ENCODE data around the gene ELF2.
A peak's percentile ranks its signal among the peaks of the same experiment; 100 is the strongest.
"Not testable (repeated sequence)": the region's sequence is repeated elsewhere in the genome, so short reads cannot be mapped to it uniquely, and the experiment has no call there.

ELF2 gene

DNA sequence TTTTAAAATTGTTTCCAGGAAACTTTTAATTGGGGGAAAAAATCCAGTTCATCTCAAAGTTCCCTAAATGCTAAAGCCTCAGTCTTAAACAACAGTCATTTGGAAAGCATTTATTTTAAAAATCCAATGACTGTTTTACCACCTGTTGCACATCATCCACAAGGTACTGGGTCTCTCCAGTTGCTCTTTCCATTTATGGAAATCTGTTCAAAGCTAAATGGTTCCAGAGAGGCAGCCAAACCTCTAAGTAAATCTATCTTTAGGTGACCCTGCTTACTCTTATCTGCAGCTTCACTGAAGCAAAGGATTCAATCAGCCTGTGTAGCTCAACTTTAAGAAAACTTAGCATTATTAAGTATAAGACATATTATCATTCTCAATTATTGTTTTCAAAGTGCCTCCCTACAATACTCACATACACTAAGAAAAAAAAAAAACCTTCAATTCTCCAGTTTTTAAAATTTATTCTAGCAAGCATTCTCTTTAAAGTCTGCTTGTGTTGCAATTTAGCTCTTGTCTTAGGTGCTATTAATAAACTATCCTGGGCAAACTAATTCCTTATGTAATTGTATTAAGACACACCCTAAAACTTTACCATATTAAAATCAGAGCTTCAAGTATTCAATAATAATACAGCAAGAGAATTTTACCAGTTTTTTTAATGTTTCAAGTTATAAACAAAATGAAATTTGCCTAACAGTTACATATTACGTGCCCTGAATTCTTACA, 100.8 kb downstream of the ELF2 start:
- DNase-seq: no peak

DNA sequence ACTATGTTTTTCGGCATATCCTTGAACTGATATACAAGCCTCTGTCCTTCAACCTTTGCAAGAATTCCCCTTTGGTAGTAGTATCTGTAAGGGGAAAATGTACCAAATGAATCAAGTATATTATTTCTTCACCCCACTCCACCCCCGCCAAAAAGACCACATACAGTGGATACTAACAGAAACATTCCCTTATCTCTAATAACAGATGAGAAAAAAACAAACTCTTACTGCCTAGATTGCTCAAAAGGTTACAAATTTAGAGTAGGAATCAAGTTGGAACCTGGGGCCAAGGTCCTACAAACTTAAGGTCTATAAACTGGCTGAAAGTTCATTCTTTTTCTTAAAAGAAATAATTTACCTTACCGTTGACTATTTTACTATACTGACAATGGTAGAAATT, 116.4 kb downstream of the ELF2 start:
- DNase-seq: peak; percentile 41

- DNase-seq: not testable (repeated sequence)
Observed at GRCh38 chr4:139059026-139059425, 118.0 kb downstream of the ELF2 start.

DNA sequence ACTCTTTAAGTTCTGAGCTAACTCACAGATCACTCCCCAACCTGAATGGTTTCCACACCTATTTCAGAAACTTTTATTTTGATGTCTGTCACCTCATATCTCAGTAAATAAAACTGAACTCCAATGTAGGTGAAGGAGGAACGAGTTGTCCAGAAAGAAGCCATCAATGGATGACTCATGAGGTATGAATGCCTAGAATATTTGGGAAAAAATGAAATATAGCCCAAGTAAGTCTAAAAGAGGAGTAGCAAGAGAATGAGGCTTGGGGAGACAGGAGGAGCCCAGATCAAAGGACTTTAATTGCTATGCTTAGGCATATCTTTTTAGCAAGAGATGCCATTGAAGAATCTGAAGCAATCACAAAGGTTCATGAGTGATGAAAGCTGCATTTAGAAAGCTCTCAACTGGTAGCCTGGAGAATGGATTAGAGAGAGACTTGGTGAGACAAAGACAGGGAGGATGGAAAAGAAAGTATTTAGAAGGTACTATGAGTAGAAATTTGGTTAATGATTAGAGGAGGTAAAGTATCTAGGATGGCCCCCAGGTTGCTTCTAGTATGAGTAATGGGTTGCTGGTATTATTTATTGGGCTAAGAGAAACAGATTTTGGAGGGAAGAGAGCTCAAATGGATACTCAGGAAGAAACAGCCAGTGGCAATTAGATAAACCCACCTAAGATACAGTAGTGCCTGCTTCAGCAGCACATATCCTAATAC, 122.1 kb downstream of the ELF2 start:
- no peak for DNase-seq

DNA sequence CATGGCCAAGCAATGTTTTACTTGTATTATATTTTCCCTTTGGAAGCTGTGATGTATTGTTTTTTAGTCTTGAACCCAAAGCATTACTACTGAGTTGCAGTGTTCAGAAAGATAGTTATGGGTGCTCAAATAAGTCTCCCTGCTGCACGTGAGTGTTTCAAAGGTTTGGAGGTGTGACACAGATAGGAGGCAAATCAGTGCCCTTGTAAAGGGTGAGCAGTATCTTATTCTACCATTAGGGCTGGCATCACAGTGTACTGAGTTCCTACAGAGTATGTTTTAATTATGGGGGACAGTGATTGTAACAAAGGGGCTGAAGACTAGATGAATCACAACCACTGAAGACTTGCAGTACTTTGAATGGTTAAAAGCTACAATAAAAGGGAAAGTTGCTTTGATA, 123.1 kb downstream of the ELF2 start:
- DNase-seq: no peak

DNA sequence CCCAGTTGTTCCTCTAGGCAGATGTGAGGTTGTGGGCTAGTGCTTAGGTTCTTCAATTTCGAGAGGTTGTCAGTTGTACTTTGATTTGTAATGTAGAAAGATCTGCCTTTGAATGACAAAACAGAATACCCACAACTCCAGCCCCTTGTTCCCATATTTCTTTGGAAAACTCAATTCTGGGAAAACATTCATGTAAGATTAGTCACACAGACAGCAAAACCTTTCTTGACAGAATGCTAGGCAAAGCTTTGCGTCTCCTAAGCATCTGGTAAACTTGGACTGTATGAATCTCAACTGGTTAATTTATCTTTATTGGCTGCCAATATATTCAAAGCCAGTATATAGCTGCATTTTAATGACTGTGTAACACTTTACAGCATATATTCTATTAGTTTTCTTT, 126.6 kb downstream of the ELF2 start:
- DNase-seq: no peak

- DNase-seq: no peak
Observed at GRCh38 chr4:139048026-139048425, 129.0 kb downstream of the ELF2 start.

- DNase-seq: no peak
Observed at GRCh38 chr4:139044291-139044690, 132.7 kb downstream of the ELF2 start.

- DNase-seq: no peak
Observed at GRCh38 chr4:139042981-139043460, 134.0 kb downstream of the ELF2 start.

DNA sequence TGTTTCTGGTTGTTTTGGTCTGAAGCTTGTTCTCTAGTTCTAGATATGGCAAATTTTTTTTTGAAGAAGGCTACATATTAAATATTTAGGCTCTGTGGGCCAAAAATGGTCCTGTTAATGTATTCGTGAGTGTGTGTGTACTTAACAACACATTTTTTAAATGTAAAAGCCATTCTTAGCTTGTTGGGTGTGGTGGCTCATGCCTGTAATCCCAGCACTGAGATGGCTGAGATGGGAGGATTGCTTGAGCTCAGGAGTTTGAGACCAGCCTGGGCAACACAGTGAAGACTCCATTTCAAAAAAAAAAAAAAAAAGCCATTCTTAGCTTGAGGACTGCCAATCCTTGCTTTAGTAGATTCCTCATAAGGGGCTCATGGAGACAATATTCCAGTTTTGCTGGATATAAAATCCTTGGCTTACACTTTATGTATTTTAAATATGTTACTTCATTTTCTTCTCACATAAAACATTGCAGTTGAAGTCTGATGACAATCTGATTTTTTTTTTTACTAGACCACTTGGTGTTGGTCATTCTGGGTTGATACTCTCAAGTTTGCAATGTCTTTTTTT, 138.1 kb downstream of the ELF2 start:
- DNase-seq: no peak

- DNase-seq: no peak
Observed at GRCh38 chr4:139036885-139037284, 140.1 kb downstream of the ELF2 start.

DNA sequence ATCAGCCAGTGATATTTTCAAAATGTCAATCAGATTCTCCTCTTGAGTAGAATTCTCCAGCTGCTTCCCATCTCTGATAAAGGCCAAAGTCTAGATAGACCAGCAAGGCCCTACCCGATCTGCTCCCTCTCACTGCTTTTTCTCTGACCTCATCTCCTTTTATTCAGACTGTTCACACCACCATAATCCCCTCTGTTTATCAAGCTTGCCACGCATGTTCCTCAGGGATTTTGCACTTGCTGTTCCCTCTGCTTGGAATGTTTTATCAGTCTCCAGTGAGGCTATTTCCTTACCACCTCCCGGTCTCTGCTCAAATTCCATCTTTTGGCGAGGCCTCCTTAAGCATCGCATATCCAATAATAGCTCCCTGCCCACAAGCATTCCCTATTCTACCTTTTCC, 141.4 kb downstream of the ELF2 start:
- DNase-seq: no peak

- peak; percentile 89 for DNase-seq
Observed at GRCh38 chr4:139030614-139031235, 146.3 kb downstream of the ELF2 start.

GRCh38 chr4:139029866-139030363, 147.1 kb downstream of the ELF2 start:
- not testable (repeated sequence) for DNase-seq

GRCh38 chr4:139028191-139028661, 148.8 kb downstream of the ELF2 start:
- DNase-seq: no peak

DNA sequence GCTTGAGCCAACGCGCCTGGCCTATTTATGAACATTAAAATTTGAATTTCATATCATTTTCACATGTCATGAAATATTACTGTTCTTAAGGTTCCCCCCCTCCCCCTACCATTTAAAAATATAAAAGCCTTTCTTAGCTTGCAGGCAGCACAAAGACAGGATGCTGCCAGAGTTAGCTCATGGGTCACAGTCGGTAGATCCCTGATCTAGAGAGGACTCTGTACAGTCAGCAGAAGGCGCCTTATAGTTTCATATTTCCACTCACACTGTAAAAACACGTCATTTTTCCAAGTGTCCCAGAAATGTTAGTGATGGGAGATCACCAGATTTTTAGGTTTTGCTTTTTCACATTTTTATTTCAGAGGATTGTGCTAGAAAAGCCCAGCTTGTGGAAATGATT, 149.2 kb downstream of the ELF2 start:
- DNase-seq: no peak

DNA sequence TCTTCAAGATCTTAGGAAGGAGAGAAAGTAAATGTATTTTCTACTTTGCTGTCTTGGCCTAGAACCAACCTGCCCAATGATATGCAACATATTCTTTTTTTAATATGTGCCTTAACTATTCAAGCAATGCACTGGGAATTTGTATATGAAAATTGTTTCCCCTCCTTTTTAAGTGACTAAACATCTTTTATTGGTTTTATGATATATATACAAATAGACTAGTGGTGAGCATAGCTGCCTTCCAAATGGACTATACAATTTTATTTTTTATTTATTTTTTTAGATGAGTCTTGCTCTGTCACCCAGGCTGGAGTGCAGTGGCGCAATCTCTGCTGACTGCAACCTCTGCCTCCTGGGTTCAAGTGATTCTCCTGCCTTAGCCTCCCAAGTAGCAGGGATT, 151.2 kb downstream of the ELF2 start:
- DNase-seq: no peak

DNA sequence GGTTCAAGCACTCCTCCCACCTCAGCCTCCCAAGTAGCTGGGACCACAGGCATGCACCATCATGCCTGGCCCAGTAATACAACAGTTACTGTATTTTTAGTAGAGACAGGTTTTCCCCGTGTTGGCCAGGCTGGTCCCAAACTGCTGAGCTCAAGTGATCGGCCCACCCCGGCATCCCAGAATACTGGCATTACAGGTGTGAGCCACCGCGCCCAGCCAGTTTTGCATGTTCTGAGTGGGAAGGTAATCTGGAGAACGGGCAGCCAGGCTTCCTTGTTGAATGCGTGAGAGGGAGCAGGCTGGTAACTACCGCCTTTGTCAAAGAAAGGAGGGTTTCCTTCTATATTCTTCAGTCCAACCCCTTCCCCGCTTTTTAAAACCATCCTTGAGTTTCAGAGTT, 152.3 kb downstream of the ELF2 start:
- DNase-seq: no peak

GRCh38 chr4:139022835-139023234, 154.2 kb downstream of the ELF2 start:
- no peak for DNase-seq

- not testable (repeated sequence) for DNase-seq
Observed at GRCh38 chr4:139021071-139021470, 155.9 kb downstream of the ELF2 start.

- no peak for DNase-seq
Observed at GRCh38 chr4:139020384-139020783, 156.6 kb downstream of the ELF2 start.

DNA sequence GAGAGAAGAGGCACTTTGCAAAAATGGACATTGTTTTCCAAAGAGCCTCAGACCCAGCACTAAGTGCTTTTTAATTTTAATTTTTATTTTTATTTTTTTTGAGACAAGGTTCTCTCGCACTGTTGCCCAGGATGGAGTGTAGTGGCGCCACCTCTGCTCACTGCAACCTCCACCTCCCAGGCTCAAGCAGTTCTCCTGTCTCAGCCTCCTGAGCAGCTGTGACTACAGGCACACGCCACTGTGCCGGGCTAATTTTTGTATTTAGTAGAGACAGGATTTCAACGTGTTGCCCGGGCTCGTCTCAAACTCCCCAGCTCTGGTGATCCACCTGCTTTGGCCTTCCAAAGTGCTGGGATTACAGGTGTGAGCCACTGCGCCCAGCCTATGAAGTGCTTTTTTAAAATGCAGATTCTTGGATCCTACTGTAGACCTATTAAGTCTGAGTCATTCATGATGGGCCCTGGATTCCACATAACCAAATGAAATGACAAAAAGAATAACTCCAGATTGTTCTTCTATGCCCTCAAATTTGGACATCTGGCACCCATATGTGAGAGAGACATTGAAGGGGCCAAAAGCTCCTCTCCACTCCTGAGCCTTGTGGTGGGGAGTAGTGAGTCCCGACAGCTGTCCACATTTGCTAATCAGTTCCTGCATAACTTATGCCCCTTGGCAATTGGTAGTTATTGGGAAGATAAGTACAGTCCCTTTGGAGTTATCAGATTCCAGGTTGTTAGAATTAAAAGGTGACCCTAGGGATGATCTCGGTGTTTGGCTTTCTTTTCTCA, 157.9 kb downstream of the ELF2 start:
- no peak for DNase-seq

Measured in hematopoietic multipotent progenitor cell treated with erythropoietin and hydrocortisone succinate and interleukin-3 and kit ligand, for 8 days (in vitro differentiated cells).